IgD-negative memory B cell (primary cell): ENCODE data around the gene MAMDC2. TPM values are rescaled to one million over a fixed set of nuclear protein-coding genes. Genes with fewer than 3 reads are reported as not detected.

Experiments
- H3K27ac Mint-ChIP-seq, 3 donors: one replicate each; pipeline ENCODE4 v1.8.0; 2020 to 2022; ENCODE audit warnings: mild to moderate bottlenecking in 3 of 3, mixed read lengths in 3 of 3, moderate library complexity in 1 of 3
- H3K27me3 Mint-ChIP-seq: one replicate; pipeline ENCODE4 v1.8.0; 2021; ENCODE audit warnings: mixed read lengths
- H3K36me3 Mint-ChIP-seq: one replicate; pipeline ENCODE4 v1.8.0; 2020; ENCODE audit warnings: mild to moderate bottlenecking, mixed read lengths
- H3K4me1 Mint-ChIP-seq, 3 donors: one replicate each; pipeline ENCODE4 v1.8.0; 2020 to 2022; ENCODE audit warnings: mixed read lengths in 3 of 3, mild to moderate bottlenecking in 1 of 3
- H3K4me3 Mint-ChIP-seq, 4 donors: one replicate each; pipeline ENCODE4 v1.8.0; 2020 to 2022; ENCODE audit warnings: mild to moderate bottlenecking in 4 of 4, mixed read lengths in 4 of 4, moderate library complexity in 3 of 4
- H3K9me3 Mint-ChIP-seq, 3 donors: one replicate each; pipeline ENCODE4 v1.8.0; 2020 to 2021; ENCODE audit warnings: mixed read lengths in 3 of 3, mild to moderate bottlenecking in 1 of 3
- polyA plus RNA-seq: library from polyadenylated mRNA; unstranded; fragments of 300-500 nt; fragmentation: Illumina TruSeq; gene quantifications from one replicate; pipeline ENCODE4 v1.2.3, GENCODE V29; 2021

The MAMDC2 gene
- polyA plus RNA-seq, 1 donor from 2014 or later: not detected

- Mint-ChIP-seq H3K27me3 (peaks cover 5% of the 10 kb centered on the region), H3K36me3 (peaks cover 2% of the 10 kb centered on the region), H3K4me1 (no peaks in the 10 kb centered on the region), H3K9me3 (no peaks in the 10 kb centered on the region), H3K4me3 (no peak overlapping the region), H3K27ac (no peak overlapping the region)
Observed at GRCh38 chr9:70142101-70142500, 98.5 kb downstream of the MAMDC2 start.

- H3K36me3 Mint-ChIP-seq: peaks cover 2% of the 10 kb centered on the region
- H3K27ac Mint-ChIP-seq: no peak overlapping the region
- H3K27me3 Mint-ChIP-seq: peaks cover 5% of the 10 kb centered on the region
- no peak overlapping the region for H3K4me3 Mint-ChIP-seq
- peaks cover 0 to 2% (median 0%) of the 10 kb centered on the region in 3 donors for H3K4me1 Mint-ChIP-seq
- H3K9me3 Mint-ChIP-seq: no peaks in the 10 kb centered on the region
Observed at GRCh38 chr9:70143394-70144130, 99.9 kb downstream of the MAMDC2 start.

- H3K36me3 Mint-ChIP-seq: peaks cover 2% of the 10 kb centered on the region
- no peak overlapping the region for H3K27ac Mint-ChIP-seq
- peaks cover 5% of the 10 kb centered on the region for H3K27me3 Mint-ChIP-seq
- H3K4me3 Mint-ChIP-seq: no peak overlapping the region
- H3K4me1 Mint-ChIP-seq: peaks cover 0 to 2% (median 0%) of the 10 kb centered on the region in 3 donors
- H3K9me3 Mint-ChIP-seq: no peaks in the 10 kb centered on the region
Observed at GRCh38 chr9:70144131-70144503, 100.5 kb downstream of the MAMDC2 start.

- Mint-ChIP-seq H3K27ac (no peak overlapping the region), H3K4me3 (no peak overlapping the region), H3K9me3 (no peaks in the 10 kb centered on the region), H3K27me3 (peaks cover 8% of the 10 kb centered on the region), H3K4me1 (peaks cover 0 to 2% (median 0%) of the 10 kb centered on the region in 3 donors), H3K36me3 (peaks cover 2% of the 10 kb centered on the region)
Observed at GRCh38 chr9:70145981-70146380, 102.3 kb downstream of the MAMDC2 start.

- peaks cover 0 to 2% (median 0%) of the 10 kb centered on the region in 3 donors for H3K4me1 Mint-ChIP-seq
- no peaks in the 10 kb centered on the region for H3K9me3 Mint-ChIP-seq
- no peak overlapping the region for H3K4me3 Mint-ChIP-seq
- no peak overlapping the region for H3K27ac Mint-ChIP-seq
- no peaks in the 10 kb centered on the region for H3K36me3 Mint-ChIP-seq
- peaks cover 5% of the 10 kb centered on the region for H3K27me3 Mint-ChIP-seq
Observed at GRCh38 chr9:70147196-70147595, 103.5 kb downstream of the MAMDC2 start.

- H3K9me3 Mint-ChIP-seq: no peaks in the 10 kb centered on the region
- no peak overlapping the region for H3K4me3 Mint-ChIP-seq
- no peak overlapping the region for H3K27ac Mint-ChIP-seq
- no peaks in the 10 kb centered on the region for H3K36me3 Mint-ChIP-seq
- peaks cover 5% of the 10 kb centered on the region for H3K27me3 Mint-ChIP-seq
- peaks cover 0 to 2% (median 0%) of the 10 kb centered on the region in 3 donors for H3K4me1 Mint-ChIP-seq
Observed at GRCh38 chr9:70147651-70148050, 104.0 kb downstream of the MAMDC2 start.

DNA sequence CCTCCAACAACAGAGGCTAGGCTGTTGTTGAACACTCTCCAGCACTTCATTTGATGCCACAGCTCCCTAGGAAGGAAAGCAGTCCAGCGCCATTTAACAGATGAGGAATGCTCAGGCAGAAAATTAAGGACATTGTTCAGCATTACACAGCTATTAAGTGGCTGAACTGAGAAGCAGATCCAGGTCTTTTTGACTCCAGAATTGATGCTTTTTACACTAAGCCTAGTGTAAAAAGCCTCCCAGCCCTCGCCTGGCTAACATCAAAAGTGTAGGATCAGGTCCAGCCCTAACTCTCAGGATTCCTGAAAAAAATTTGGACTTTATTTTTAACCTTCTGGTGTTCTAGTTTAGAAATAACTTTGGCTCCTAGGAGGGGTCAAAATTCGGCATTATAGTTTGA lies 108.7 kb downstream of the MAMDC2 start:
- no peak overlapping the region for H3K4me3 Mint-ChIP-seq
- H3K4me1 Mint-ChIP-seq: peaks cover 0 to 2% (median 0%) of the 10 kb centered on the region in 3 donors
- no peaks in the 10 kb centered on the region for H3K36me3 Mint-ChIP-seq
- H3K9me3 Mint-ChIP-seq: no peaks in the 10 kb centered on the region
- H3K27me3 Mint-ChIP-seq: peaks cover 12% of the 10 kb centered on the region
- H3K27ac Mint-ChIP-seq: no peak overlapping the region

DNA sequence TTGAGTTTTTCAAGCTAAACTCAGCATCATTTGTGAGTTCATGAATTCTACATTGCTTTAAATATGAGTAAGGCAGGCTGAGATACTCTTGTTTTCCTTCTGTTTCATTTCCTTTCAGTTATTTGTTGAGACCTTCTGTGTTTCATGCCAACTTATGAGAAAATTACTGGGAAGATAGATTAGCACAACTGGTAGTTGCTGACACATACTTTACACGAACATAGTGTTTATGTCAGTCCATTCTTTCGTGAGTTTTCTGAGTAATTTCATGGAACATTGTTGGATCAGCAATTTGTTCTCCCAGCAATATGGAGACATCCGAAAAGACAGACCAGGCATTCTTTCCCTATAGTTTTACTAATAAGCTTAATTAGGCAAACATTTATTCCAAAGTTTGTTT lies 113.1 kb downstream of the MAMDC2 start:
- peaks cover 9% of the 10 kb centered on the region for H3K27me3 Mint-ChIP-seq
- no peaks in the 10 kb centered on the region for H3K36me3 Mint-ChIP-seq
- H3K4me1 Mint-ChIP-seq: no peaks in the 10 kb centered on the region
- no peaks in the 10 kb centered on the region for H3K9me3 Mint-ChIP-seq
- H3K27ac Mint-ChIP-seq: no peak overlapping the region
- H3K4me3 Mint-ChIP-seq: no peak overlapping the region

GRCh38 chr9:70159630-70160029 lies 116.0 kb downstream of the MAMDC2 start:
- peaks cover 9% of the 10 kb centered on the region for H3K27me3 Mint-ChIP-seq
- H3K9me3 Mint-ChIP-seq: no peaks in the 10 kb centered on the region
- H3K4me1 Mint-ChIP-seq: no peaks in the 10 kb centered on the region
- H3K4me3 Mint-ChIP-seq: no peak overlapping the region
- H3K27ac Mint-ChIP-seq: no peak overlapping the region
- no peaks in the 10 kb centered on the region for H3K36me3 Mint-ChIP-seq

DNA sequence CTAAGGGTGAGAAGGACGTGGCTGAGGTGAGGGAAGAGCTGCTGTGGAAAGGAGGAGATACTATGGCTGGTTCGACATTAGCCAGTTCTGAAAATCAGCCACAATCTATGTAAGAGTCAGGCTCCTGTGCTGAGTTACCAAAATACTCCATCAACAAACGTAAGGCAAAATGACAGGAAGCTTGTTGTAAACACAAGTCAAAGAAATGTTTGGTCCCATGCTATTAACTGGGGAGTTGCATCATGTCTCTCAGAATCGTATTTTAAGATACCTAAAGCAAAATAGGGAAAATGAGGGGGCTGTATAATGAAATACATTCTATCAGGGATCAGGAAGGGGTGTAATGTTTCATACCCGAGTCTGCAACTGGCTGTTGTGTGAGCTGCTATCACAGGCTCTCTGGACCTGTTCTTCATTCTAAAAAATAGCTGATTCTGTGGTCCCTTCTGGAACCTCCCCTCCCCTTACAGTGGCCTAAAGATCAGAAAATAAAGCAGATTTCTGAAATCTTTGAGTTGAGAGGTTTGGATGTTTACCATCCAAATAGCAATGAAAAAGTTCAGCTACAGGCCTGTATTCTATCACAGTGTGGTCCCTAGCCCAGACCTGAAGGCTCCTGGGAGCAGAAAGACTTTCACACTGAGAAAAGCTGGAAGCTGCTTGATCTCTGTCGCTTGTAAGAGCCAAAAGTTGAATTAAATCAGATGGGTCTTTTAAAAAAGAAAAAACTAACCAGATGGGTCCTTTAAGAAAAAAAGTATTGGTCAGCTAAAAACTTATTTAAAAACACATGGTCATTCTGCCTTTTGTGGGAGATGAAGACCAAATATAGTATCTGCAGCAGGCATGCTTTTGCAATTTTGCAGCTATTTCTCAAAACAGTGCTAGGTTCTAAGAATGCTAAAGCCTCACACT lies 117.3 kb downstream of the MAMDC2 start:
- no peaks in the 10 kb centered on the region for H3K9me3 Mint-ChIP-seq
- no peaks in the 10 kb centered on the region for H3K4me1 Mint-ChIP-seq
- H3K27me3 Mint-ChIP-seq: peaks cover 2% of the 10 kb centered on the region
- H3K4me3 Mint-ChIP-seq: no peak overlapping the region
- no peak overlapping the region for H3K27ac Mint-ChIP-seq
- H3K36me3 Mint-ChIP-seq: no peaks in the 10 kb centered on the region

DNA sequence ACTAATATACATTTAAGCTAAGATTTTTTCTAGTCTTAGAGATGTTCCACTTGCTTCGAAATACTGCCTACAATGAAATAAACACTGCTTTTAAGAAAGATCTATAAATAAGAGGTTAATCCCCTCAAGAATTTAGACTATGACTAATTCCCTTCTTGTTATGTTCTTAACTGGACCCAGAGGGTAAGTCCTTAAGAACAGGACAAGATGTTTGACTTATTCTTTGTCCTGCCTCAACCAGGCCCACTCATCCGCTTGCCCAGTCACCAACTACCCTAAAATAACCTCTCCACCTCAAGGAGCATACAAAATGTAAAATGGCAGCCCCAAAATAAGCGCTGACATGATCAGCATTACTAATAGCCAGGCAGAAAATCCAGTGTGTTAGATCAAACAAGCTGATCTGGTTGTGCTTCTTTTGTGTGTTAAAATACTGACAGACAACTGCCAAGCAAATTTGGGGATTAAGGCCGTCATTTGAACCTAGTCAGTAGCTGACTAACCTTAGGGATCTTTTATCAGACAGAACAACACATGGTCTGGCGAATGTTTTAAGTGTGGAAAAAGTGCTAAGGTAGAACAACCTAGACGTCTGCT lies 121.5 kb downstream of the MAMDC2 start:
- Mint-ChIP-seq H3K9me3 (no peaks in the 10 kb centered on the region), H3K4me3 (no peak overlapping the region), H3K27ac (no peak overlapping the region), H3K36me3 (no peaks in the 10 kb centered on the region), H3K27me3 (peaks cover 2% of the 10 kb centered on the region), H3K4me1 (no peaks in the 10 kb centered on the region)

- Mint-ChIP-seq H3K9me3 (peaks cover 0 to 2% (median 0%) of the 10 kb centered on the region in 3 donors), H3K27me3 (peaks cover 2% of the 10 kb centered on the region), H3K4me3 (no peak overlapping the region), H3K27ac (no peak overlapping the region), H3K36me3 (no peaks in the 10 kb centered on the region), H3K4me1 (no peaks in the 10 kb centered on the region)
Observed at GRCh38 chr9:70168521-70168920, 124.9 kb downstream of the MAMDC2 start.

DNA sequence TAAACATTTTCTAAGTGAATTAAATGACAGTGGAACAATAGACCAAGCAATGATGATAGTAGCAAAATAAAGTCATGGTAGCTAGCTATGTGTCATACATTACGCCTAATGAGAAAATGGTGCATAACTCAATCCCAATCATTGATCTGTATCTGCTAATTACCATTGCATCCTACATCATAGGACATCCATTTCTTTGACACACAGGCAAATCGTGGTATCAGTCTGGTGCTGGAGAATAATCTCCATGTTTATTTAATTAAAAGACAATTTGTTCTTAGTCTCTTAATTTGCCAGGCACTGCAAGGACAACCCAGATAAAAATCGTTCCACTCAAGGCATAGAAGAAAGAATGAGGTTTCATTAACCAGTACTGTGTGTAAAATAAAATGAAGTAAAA lies 125.6 kb downstream of the MAMDC2 start:
- Mint-ChIP-seq H3K27ac (no peak overlapping the region), H3K27me3 (peaks cover 3% of the 10 kb centered on the region), H3K4me3 (no peak overlapping the region), H3K36me3 (no peaks in the 10 kb centered on the region), H3K4me1 (no peaks in the 10 kb centered on the region), H3K9me3 (peaks cover 0 to 2% (median 0%) of the 10 kb centered on the region in 3 donors)

DNA sequence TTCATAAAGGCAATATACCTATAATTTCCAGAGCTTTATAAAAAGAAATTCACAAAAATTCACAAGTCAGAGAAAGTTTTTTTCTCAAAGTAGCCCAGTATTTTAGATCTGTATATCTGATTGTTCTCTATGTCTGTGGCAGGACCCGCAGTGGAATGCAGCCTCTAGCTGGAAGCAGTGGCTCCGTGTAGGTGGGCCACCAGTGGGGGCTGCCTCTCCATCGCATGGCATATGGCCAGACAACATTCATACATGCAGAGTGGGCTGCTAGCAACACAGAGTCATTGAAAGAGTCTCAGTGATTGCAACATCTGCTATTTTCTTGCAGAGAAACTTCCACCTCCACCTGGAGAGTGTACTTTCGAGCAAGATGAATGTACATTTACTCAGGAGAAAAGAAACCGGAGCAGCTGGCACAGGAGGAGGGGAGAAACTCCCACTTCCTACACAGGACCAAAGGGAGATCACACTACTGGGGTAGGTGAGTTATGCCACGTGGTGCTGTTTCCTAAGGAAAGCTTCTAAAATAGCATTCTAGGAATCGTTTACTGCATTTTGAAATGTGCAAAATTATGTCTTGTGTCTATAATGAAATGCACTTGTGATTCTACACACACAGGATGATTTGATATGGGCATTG lies 126.6 kb downstream of the MAMDC2 start:
- no peaks in the 10 kb centered on the region for H3K4me1 Mint-ChIP-seq
- H3K36me3 Mint-ChIP-seq: no peaks in the 10 kb centered on the region
- peaks cover 0 to 2% (median 0%) of the 10 kb centered on the region in 3 donors for H3K9me3 Mint-ChIP-seq
- H3K27me3 Mint-ChIP-seq: peaks cover 2% of the 10 kb centered on the region
- no peak overlapping the region for H3K4me3 Mint-ChIP-seq
- no peak overlapping the region for H3K27ac Mint-ChIP-seq

DNA sequence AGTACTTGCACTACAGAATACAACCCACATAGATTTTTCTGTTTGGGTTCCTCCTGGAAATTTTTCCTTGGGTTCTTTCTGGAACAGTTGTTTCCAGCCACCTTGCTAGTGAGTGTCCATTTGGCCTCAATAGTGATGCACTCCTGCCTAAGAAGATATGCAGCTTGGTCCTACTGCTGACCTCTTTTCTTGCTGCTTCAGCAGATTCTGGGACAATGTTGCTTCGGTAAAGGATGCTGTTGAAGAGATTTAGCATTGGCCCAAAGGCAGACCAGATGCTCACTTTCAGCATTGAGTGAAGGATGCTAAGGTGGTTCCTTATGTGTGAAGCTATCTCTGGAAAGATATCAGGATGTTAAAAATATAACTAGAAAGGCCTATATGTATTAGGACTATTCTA lies 128.9 kb downstream of the MAMDC2 start:
- Mint-ChIP-seq H3K4me3 (no peak overlapping the region), H3K27ac (no peak overlapping the region), H3K36me3 (no peaks in the 10 kb centered on the region), H3K9me3 (peaks cover 0 to 2% (median 0%) of the 10 kb centered on the region in 3 donors), H3K4me1 (no peaks in the 10 kb centered on the region), H3K27me3 (peaks cover 2% of the 10 kb centered on the region)
